ENCODE measurements around the gene KIAA2012.

KIAA2012 gene

DNA sequence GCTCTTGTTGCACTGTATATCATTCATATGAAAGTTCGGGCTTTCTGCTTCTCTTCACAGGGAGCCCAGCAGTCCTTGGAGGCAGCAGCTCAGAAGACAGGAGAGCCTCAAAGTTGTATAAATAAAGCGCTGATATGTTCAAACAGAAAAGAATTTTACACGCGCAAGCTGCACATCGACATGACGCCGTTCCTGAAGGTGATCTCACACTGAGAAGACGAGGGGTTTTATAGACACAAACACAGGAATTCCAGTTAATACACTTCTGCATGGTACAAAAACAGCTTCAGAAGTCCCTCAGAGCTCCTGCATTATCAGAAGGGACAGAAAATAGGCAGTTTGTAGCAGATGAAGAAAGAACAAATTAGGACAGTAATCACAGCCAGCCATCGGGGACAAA, 81.6 kb downstream of the KIAA2012 start:
- DNase-seq: no peak

GRCh38 chr2:202157211-202157990, 84.3 kb downstream of the KIAA2012 start:
- no peak for DNase-seq

- DNase-seq: no peak
Observed at GRCh38 chr2:202158796-202159195, 85.7 kb downstream of the KIAA2012 start.

DNA sequence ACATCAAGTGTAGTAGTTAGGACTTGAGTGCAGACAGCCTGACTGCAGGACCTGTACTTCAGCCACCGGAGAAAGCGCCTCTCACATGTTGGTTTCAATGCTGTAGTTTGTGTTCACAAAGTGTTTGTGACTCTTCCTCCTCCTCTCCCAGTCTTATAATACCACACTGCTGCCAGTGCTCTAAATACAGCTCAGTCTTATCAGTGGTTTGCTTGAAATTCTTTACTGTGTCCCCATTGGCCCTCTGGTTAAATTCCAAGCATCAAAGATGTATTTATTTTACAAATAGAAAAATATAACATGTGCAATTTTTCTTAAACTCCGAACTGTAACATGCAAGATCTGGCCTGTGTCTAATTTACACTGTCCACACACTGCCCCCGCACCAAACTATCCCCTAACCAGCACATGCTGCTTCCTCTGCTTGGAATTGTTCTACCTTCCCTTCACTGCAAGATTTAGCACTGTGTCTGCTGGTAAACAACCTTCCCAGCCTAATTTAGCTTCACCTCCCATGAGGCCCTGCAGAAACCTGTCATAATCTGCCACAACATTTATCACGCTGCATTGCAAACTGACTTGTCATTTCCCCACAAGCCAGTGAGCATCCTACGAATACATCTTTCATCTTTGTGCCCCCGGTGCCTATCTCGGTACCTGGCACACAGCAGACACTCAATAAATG, 88.2 kb downstream of the KIAA2012 start:
- DNase-seq: no peak

GRCh38 chr2:202164411-202164810, 91.4 kb downstream of the KIAA2012 start:
- DNase-seq: no peak

DNA sequence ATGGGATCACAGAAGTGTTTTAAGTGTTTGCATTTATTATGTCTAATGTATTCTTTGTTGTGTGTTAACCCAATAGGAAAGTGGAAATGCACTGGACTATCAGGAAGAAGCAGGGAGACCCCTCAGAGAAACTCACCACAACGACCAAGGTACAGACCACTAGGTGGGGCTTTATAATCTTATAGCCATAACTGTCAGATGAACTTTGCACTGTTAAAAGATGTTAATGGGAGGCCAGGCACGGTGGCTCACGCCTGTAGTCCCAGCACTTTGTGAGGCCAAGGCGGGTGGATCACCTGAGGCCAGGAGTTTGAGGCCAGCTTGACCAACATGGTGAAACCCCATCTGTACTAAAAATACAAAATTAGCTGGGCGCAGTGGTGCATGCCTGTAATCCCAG, 92.2 kb downstream of the KIAA2012 start:
- no peak for DNase-seq

- DNase-seq: no peak
Observed at GRCh38 chr2:202165945-202166344, 92.9 kb downstream of the KIAA2012 start.

DNA sequence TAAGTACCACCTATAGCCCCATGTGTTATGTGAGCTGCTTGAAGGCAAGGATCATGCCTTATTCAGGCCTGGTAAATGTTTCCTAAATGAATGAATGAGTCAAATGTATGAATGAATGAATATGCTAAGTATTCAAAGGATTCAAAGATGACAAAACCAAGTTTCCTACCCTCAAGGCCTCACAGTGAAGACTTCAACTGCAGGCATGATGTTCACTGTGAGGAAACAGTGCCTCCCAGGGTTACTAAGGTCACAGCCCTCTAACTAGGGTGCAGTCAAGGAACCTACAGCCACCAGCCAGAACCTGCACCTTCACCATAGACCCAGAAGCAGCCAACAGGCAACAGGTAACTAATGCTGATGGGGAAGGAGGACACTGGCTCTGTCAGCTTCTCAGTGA, 96.1 kb downstream of the KIAA2012 start:
- DNase-seq: no peak

DNA sequence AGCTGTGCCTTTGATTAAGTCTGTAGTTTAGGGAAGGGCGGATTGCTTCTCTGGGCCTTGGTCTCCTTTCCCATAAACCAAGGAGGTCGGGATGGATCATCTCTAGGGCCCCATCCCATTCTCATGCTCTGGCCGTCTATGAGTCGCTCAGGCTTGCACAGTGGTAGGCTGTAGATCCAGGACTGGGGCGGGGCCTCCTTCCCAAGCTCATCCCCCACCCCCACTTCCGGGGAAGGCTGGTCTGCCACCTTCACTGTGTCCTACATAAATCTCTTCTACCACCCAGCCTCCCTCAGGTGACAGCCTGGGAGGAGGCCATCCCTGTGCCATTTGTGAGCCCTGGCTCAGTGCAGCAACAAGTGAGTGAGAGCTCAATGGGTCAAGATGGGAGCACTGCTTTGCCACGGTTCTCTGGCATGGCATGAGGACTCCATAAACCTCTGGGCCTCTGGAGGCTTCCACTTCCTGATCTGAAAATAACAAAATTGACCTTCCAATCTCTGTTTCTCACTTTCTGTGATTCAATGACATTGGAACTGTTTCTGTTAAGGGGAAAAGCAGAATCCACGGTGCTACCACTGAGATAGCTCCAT, 96.9 kb downstream of the KIAA2012 start:
- no peak for DNase-seq

DNA sequence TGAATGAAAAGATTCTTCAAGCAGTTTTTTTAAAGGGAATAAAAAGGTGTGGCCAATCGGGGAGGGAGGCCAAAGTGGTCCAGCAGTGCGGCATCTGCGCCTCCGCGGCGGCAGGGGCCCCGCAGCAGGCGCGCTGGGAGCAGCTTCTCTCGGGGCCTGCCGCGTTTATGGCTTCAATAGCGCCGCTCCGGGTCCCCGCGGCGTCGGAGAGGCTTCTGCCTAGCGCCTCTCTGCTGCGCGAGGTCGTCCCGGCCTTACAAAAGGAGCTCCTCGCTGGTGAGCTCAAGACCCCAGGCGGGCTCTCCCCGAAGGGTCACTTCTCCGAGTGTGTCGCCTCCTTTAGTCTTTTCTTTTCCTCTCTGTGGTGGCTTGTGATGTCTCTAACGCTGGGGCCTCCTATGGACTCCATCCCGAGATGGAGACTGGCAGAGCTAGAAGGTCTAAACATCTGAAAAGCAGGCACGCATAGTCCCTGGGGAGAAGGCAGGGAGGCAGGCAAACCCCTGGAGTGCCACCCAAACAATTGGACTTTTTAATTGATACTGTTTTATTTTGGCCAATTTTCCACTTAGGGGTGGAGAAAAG, 98.3 kb downstream of the KIAA2012 start:
- no peak for DNase-seq

DNA sequence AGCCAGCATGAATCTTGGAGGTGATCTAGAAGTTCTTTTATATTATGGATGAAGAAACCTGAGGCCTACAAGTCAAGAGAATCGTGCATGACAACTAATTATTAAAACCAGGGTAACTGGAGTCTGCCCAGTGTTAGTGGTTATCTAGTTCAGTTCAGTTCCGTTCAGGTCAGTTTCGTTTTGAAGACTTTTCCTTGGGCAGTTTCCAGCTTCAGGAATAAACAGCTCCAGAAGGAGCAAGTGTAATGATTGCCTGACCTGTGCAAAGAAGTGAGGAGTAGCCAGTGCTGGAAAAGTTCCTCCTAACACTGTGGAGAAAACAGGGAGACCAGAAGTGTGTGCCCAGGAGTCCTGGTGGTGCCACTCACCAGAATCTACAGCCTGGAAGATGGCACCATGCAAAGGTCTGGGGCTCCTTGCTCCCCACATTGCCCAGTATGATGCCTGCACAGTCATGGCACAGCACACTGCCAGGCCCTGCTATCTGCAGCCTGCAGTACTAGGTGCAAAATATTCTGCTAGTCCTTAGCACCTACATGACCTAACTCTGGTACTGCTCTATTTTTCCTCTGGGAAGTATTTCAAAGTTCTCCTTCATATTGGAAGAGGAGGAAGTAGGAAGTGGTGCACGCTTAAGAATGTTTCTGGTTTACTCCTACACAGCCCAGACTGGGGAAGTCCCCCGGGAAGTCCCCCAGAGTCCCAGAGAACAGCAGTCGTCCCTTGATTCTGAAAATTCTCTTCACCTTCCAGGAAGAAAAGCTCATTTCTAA, 99.6 kb downstream of the KIAA2012 start:
- no peak for DNase-seq

- DNase-seq: peak; percentile 29 to 73
Observed at GRCh38 chr2:202178346-202178958, 105.4 kb downstream of the KIAA2012 start.

GRCh38 chr2:202184557-202184956, 111.5 kb downstream of the KIAA2012 start:
- DNase-seq: no peak

DNA sequence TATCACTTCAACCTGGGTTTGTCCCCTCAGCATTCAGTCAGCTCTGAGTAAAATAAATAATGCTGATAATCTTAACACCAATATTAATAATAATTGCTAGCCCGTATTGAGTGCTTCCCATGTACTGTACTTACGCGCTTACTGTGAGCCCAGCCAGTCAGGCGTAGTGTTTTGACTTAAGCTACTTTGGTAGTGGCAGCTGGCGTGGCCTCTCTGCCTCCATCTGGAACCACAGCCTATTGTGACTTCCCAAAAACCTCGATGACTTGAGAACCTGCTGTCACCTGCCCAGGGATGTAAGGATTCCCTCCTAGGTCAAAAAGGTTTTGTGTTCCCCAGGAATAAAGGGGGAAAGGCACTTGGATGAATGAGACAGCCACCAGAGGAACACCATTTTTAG, 112.1 kb downstream of the KIAA2012 start:
- DNase-seq: no peak

DNA sequence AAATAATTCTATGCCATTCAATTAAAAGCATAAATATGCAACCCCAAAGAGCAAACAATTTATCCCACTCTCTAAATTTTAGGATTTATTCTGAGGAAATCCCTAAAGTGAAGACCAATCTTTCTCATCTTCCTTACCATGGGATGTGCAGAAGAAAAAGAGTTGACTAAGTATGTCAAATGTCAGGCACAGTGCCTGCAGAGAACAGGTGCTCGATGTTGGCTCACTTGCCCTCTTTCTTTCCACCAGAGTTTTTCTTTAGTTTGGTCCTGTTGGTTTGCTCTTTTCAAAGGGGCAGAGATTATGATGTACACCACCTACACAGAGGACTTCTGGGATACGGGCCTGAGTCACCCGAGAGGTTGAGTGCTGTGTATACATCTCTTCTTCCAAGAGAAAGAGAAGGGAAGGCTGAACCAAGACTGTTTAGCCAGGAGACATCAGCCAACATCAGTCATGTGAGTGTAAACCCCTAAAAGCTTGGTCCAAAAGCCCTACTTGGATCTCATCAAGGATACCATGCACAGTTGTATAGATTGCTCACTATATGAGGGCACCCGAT, 113.7 kb downstream of the KIAA2012 start:
- DNase-seq: no peak

DNA sequence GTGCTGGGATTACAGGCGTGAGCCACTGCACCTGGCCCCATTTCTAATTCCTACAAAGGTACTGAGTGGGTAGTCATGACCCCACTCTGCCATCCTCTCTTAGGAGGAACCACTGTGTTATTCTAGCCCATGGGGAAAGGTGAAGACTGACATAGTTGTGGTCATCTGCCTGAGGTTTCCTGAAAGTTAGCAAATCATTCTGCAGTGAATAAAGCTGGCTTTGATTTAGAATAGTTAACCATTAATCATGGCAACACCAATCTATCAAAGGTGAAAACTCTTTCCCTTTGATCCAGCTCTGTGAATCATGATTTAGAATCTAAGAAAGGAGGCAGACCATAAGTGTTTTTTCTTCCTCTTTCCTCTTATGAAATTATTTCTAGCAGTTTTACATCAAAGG, 114.5 kb downstream of the KIAA2012 start:
- no peak for DNase-seq

DNA sequence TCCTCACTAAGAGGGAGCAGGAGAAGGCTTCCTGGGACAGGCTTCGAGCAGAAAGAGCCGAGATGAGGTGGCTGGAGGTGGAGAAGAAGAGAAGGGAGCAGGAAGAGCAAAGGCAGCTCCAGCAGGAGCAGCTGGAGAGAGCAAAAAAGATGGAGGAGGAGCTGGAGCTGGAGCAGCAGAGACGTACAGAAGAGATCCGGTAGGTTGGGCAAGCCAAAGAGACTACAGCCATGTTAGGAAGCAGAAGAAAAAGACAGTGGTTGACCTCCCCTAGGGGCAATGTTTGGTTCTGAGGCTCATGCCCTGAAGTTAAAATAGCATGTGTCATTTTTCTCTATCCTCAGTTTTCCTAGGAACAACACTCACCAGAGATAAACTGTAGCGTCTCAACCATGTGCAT, 120.2 kb downstream of the KIAA2012 start:
- no peak for DNase-seq

GRCh38 chr2:202193881-202194353, 120.9 kb downstream of the KIAA2012 start:
- no peak for DNase-seq

DNA sequence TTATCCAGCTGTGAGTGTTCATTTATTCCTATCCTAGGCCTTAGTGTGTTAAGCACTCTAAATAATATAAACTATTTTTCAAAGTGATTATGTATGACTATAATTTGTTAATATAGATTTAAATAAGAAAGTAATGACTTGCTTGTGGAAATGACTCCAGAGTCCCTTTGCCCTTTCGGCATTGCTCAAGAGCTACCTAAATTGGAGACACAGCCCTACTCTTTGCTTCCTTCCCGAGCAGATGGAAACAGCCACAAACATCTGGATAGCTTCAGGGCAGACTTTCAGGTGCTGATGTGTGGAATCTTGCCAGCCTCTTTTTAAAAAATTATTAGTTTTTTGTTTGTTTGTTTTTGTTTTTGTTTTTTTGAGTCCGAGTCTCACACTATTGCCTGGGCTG, 121.4 kb downstream of the KIAA2012 start:
- DNase-seq: no peak

DNA sequence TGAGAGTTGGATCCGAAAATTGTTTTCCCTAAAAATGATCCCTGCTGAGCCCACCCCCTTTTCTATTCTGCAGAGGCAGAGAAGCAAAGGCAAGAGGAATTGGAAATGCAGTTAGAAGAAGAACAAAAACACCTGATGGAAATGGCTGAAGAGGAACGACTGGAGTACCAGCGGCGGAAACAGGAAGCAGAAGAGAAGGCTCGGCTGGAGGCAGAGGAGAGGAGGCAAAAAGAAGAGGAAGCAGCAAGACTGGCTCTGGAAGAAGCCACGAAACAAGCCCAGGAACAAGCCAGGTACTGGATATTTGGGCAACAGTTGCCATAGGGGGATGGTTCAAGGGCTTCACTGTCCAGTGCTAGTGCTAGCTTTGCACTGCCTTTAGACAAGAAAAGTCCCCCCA, 123.7 kb downstream of the KIAA2012 start:
- DNase-seq: no peak

GRCh38 chr2:202201220-202202160, 128.4 kb downstream of the KIAA2012 start:
- DNase-seq: no peak
